Measurements from ENCODE around the gene NOVA1.

The NOVA1 gene

DNA sequence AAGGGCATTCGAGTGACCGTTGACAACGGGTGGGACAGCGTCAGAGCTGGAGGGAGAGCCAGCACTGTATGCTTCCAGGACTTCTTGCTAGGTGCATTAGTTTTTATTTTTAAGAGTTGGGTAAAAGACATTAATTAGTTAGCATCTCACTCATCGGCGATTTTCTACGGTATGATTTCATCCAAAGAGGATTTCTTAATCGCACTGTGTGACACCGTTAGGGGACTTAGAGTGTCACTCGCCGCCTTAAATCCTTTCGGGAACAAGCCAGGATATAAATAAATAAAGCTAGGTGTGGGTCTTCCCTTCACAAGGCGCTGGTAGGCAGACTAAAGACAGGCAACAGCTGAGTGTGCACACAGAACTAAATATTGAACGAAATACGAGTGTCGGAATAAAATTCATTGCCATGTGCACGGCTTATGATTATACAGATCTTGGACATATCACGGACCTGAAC lies 869 bp upstream of the NOVA1 start:
- no peak for DNase-seq
- Mint-ChIP-seq H3K4me1 (peaks cover 2% of the 10 kb centered on the region), H3K27me3 (peaks cover 28% of the 10 kb centered on the region), H3K4me3 (no peak overlapping the region), H3K27ac (no peak overlapping the region), H3K36me3 (no peaks in the 10 kb centered on the region), H3K9me3 (peaks cover 2% of the 10 kb centered on the region)
- CTCF ChIA-PET, result no interaction called here

DNA sequence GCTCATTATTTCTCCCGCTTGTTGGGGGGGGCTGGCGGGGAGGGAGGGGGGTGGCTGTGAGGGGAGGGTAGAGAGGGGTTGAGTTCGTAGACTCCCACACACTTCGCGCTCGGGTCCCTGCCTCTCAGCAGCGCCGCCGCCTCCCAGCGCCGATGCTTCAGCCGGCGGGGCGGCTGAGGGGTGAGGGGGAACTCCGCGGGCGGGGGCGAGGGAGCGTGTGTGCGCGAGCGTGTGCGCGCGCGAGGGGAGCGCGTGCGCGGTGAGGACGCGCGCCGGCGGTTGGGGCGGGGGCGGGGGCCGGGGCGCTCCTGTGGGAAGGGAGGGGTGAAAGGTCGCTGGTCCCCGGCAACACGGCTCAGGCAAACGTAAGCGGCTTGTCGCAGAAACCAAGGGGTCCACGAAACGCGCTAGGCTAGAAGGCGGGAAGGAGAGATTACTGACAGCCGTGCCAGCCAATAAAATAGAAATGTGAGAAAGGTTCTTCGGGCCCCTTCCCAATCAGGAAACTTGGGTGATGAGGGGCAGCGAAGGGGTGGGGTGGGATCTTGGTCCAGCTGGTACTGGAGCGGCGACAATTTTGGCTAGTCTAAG lies 343 bp upstream of the NOVA1 start:
- Mint-ChIP-seq H3K27me3 (peaks cover 28% of the 10 kb centered on the region), H3K27ac (no peak overlapping the region), H3K4me3 (no peak overlapping the region), H3K9me3 (peaks cover 2% of the 10 kb centered on the region), H3K4me1 (peaks cover 2% of the 10 kb centered on the region), H3K36me3 (no peaks in the 10 kb centered on the region)
- DNase-seq, result no peak
- CTCF ChIA-PET, result no interaction called here

DNA sequence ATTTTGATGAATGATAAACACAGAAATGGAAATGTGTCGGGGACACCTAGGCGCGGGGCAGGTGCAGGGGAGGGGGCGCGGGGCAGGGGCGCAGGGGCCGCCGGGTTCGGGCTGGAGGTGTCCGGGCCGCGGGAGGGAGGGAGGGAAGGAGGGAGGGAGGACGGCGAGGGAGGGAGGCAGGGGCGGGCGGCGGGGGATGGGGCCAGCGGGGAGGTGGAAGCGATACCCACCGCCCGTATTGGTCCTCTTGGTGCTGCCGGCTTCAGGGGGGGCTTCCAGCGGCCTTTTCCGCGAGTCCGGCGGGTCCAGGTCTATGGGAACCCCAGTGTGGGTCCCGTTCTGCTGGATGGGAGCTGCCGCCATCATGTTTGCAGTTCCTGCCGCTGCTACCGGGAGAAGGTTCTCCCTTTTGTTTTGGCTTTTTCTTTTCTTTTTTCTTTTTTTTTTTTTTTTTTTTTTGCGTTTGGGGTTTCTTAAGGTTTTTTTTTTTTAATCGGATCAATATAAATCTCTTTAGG lies 703 bp downstream of the NOVA1 start:
- H3K27ac Mint-ChIP-seq, result no peak overlapping the region
- peaks cover 28% of the 10 kb centered on the region for H3K27me3 Mint-ChIP-seq
- DNase-seq, result no peak
- H3K36me3 Mint-ChIP-seq, result no peaks in the 10 kb centered on the region
- peaks cover 2% of the 10 kb centered on the region for H3K9me3 Mint-ChIP-seq
- CTCF ChIA-PET, result no interaction called here
- H3K4me1 Mint-ChIP-seq, result peaks cover 2% of the 10 kb centered on the region
- H3K4me3 Mint-ChIP-seq, result no peak overlapping the region

DNA sequence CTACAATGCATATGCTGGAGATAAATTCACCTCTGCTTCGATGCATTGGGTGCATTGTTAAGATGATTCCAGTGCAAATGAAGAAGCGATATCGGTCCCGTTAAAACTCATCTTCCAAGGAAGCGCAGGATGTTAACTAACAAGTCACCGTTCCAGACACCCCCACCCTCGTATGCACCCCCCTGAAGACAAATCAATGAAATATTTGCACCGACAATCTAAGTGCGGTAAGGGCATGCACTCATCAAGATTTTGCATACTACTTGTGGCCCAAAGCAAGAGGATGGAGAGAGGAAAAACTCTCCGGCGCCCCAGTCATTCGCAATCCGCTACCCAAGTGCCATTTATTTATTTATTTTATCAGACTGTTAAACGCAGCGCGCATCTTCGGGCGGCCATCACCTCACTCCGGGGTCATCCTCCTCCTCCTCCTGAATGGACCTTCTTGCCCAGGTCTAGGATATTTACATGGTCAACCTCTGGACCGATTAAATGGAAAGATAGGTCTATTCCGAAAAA lies 1.2 kb downstream of the NOVA1 start:
- H3K27ac Mint-ChIP-seq, result no peak overlapping the region
- no peaks in the 10 kb centered on the region for H3K36me3 Mint-ChIP-seq
- DNase-seq, result no peak
- peaks cover 28% of the 10 kb centered on the region for H3K27me3 Mint-ChIP-seq
- H3K4me1 Mint-ChIP-seq, result peaks cover 2% of the 10 kb centered on the region
- no peak overlapping the region for H3K4me3 Mint-ChIP-seq
- CTCF ChIA-PET, result no interaction called here
- peaks cover 2% of the 10 kb centered on the region for H3K9me3 Mint-ChIP-seq

DNA sequence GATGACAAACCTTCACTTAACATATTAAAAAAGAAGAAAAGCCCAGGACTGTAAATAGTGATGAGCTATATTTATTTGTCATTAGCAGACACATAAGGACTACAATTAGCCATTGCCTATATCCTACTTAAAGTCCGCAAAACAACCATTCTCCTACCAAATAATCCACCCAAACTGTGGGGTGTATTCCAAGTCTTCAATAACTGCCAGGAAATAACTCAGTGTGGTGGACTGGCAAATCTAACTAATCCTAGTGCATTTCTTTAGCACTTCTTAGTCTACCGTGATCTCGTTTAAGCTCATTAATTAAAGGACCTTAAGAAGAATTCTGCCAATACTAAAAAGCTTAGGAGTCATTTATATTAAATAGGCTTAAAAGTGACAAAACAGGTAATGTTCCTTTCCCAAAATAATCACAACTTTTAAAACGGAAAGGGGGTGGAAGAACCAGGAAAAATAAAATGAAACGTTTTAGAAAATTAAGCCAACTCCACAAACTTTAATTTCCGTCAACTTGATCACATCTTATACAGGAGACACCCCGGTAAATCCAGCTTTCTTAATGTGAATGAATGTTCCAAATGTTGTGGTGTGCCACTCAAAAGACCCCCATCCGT lies 1.8 kb downstream of the NOVA1 start:
- CTCF ChIA-PET, result no interaction called here
- peaks cover 2% of the 10 kb centered on the region for H3K4me1 Mint-ChIP-seq
- H3K4me3 Mint-ChIP-seq, result no peak overlapping the region
- no peak for DNase-seq
- no peak overlapping the region for H3K27ac Mint-ChIP-seq
- H3K36me3 Mint-ChIP-seq, result no peaks in the 10 kb centered on the region
- peaks cover 28% of the 10 kb centered on the region for H3K27me3 Mint-ChIP-seq
- H3K9me3 Mint-ChIP-seq, result peaks cover 2% of the 10 kb centered on the region

DNA sequence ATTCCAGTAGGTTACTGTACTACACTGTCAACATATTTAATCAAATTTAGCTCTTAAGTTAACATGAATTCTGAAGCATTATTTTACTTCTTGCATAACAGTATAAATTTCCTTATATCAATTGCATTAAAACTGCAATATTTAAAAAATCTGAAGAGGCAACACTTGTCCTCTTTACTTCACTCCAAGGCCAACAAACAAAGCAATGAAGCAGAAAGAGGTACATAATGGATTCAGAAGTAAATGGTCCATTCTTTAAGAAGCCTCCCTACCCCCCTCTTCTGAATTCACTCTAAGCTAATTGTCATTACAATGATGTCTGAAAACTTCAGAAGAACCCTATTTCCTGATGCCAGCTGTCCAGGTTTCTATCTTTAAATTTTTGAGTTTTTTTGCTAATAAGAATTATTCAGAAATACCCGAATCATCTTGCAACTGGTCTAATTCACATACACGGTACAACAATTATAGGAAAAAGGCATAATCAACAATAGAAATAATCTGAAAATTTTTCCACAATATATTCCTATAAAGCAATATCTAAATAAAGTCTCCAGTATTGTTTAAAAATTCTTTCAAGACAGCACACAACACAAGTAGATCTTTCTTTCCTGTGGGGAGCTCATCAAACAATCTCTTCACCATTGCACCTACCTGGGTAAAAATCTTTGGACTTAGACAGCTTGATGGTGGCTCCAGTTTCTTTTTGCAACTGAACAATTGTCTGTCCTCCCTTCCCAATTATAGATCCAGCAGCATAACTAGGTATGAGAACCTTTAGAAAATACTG lies 2.9 kb downstream of the NOVA1 start:
- H3K9me3 Mint-ChIP-seq, result peaks cover 2% of the 10 kb centered on the region
- CTCF ChIA-PET, result no interaction called here
- H3K4me3 Mint-ChIP-seq, result no peak overlapping the region
- peaks cover 2% of the 10 kb centered on the region for H3K4me1 Mint-ChIP-seq
- DNase-seq, result no peak
- H3K36me3 Mint-ChIP-seq, result no peaks in the 10 kb centered on the region
- no peak overlapping the region for H3K27ac Mint-ChIP-seq
- peaks cover 28% of the 10 kb centered on the region for H3K27me3 Mint-ChIP-seq

DNA sequence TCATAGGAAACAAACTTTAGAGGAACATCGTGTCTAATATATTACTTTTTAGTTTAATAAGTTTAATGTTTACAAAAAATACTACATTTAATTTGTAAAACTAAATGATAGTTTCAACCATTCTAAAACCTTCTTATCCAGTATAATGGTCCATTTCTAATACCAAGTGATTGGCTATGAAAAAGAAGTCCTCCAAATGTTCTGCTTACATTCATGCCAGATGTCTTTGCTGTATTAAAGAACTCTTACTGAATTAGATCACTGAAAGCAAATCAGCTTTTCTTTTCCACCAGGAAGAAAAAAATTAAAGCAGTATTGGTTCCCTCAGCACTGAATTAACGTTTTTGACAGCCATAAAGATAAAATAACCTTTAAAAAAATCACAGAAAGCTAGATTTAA lies 3.7 kb downstream of the NOVA1 start:
- Mint-ChIP-seq H3K4me3 (no peak overlapping the region), H3K9me3 (peaks cover 2% of the 10 kb centered on the region), H3K4me1 (peaks cover 2% of the 10 kb centered on the region), H3K27ac (no peak overlapping the region), H3K27me3 (peaks cover 28% of the 10 kb centered on the region), H3K36me3 (no peaks in the 10 kb centered on the region)
- CTCF ChIA-PET, result no interaction called here
- DNase-seq, result no peak

DNA sequence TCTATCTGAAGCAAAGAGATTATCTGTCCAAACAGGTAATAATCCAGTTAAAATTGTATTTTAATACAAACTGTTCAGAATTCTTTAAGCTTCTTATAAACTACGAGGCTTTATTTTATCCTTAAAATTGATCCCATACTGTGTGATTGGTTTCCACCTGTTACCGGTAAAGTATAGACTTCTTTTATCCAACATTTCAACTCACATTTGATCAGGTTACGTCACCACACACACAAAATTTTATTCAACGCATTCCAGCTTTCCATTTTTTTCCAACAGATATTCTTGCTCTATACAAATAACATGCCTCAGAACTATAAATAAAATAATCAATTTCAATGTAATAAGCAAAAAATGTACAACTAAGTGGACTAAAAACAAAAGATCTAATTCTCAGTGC lies 4.5 kb downstream of the NOVA1 start:
- H3K27ac Mint-ChIP-seq, result no peak overlapping the region
- peaks cover 20% of the 10 kb centered on the region for H3K27me3 Mint-ChIP-seq
- peaks cover 2% of the 10 kb centered on the region for H3K4me1 Mint-ChIP-seq
- no peak overlapping the region for H3K4me3 Mint-ChIP-seq
- CTCF ChIA-PET, result interaction anchor here (0.6 kb wide), 1 partner anchor 9 kb away, joined by 3 read pairs; no protein-coding TSS in a partner anchor
- H3K36me3 Mint-ChIP-seq, result no peaks in the 10 kb centered on the region
- peaks cover 2% of the 10 kb centered on the region for H3K9me3 Mint-ChIP-seq
- no peak for DNase-seq

DNA sequence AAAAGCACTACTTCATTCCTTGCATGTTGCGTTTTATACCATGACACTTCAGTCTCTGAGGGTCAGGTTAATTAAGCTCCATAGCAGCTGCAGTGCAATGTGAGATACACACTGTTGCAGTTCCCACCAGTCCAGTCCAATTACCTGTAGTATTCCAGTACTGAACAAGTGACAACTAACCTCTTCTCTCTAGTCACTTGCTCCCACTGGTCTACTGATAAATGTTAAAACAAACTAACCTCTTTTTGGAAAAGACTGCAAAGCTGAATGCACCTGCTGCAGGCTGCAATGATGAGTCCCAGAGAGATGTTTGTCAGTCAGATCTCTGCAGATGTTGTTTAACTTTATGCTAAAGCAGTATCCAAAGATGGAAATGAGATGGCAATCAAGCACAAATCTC lies 7.9 kb downstream of the NOVA1 start:
- CTCF ChIA-PET, result no interaction called here
- Mint-ChIP-seq H3K4me3 (no peak overlapping the region), H3K27ac (no peak overlapping the region)

DNA sequence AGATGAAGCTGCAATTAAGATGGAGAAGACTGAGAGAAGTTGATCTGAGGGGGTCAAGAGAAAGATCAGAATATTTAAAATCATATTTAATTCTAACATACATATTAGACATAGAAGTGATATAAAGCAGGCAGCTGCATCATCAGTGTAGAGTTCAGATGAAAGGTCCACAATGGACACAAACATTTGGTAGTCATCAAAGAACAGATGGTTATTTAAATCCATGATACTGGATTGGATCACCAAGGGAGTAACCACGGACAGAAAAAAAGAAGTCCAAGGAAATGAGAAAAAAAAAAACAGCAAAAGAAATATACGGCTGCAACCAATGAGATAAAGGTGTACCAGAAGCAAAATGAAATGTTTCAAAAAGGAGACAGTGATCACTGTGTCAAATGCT lies 20.1 kb downstream of the NOVA1 start:
- H3K9me3 Mint-ChIP-seq, result peaks cover 6% of the 10 kb centered on the region
- CTCF ChIA-PET, result no interaction called here
- H3K4me3 Mint-ChIP-seq, result no peak overlapping the region
- H3K27me3 Mint-ChIP-seq, result no peaks in the 10 kb centered on the region
- no peak for DNase-seq
- H3K4me1 Mint-ChIP-seq, result no peaks in the 10 kb centered on the region
- no peaks in the 10 kb centered on the region for H3K36me3 Mint-ChIP-seq
- no peak overlapping the region for H3K27ac Mint-ChIP-seq

More for the DNA sequence above, 7.9 kb downstream of the NOVA1 start:
- Mint-ChIP-seq H3K36me3 (no peaks in the 10 kb centered on the region), H3K9me3 (no peaks in the 10 kb centered on the region), H3K4me1 (no peaks in the 10 kb centered on the region), H3K27me3 (no peaks in the 10 kb centered on the region)
- DNase-seq, result no peak

DNA sequence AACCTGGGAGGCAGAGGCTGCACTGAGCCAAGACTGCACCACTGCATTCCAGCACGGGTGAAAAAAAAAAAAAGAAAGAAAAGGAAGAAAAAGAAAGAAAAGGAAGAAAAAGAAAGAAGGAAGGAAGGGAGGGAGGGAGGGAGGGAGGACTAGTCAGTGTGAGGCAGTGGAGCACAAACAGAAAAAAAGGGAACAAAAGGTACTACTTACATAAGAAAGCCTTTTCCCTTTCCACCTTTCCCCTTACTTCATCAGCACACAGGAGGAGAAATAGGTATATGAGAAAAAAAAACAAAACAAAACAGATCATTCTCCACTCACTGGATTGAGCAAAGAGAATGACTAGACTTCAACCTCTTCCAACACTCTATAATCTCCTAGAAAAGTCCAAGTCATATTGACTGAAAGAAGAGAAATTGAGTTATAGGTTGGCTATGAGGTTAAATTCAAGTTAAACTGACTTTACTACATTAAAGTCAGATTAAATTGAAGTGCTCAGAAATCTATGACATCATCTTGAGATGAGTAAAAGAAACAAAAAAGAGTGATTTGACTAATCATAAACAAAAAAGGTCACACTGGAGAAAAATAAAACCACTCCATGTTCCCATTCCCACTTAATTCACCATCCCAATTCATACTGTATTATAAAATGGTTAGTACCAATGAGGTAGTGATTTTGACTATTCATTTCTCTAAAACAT lies 43.6 kb downstream of the NOVA1 start:
- no peak overlapping the region for H3K4me3 Mint-ChIP-seq
- H3K27ac Mint-ChIP-seq, result no peak overlapping the region
- H3K4me1 Mint-ChIP-seq, result no peaks in the 10 kb centered on the region
- DNase-seq, result no peak
- H3K27me3 Mint-ChIP-seq, result no peaks in the 10 kb centered on the region
- CTCF ChIA-PET, result no interaction called here
- H3K9me3 Mint-ChIP-seq, result peaks cover 8% of the 10 kb centered on the region
- no peaks in the 10 kb centered on the region for H3K36me3 Mint-ChIP-seq

DNA sequence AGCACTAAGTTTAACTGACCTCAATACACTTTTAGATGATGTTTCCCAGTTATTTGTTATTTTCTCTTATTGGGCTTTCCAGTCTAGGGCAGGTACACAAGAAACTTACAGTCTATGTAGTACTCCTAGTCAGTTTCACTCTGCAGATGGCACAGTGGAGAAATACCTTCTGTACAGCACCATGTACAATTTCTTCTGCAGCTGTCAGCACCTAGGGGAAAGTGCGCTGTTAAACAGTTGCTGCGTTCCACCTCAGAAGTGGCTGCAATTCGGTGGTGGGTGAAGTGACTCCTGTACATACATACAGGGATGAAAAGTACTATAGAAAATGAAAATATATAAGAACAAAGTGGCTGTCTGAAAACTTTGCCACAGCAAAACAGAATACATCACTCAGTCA lies 48.3 kb downstream of the NOVA1 start:
- DNase-seq, result no peak
- CTCF ChIA-PET, result no interaction called here
- Mint-ChIP-seq H3K4me1 (no peaks in the 10 kb centered on the region), H3K9me3 (peaks cover 8% of the 10 kb centered on the region), H3K27me3 (no peaks in the 10 kb centered on the region), H3K27ac (no peak overlapping the region), H3K36me3 (no peaks in the 10 kb centered on the region), H3K4me3 (no peak overlapping the region)

DNA sequence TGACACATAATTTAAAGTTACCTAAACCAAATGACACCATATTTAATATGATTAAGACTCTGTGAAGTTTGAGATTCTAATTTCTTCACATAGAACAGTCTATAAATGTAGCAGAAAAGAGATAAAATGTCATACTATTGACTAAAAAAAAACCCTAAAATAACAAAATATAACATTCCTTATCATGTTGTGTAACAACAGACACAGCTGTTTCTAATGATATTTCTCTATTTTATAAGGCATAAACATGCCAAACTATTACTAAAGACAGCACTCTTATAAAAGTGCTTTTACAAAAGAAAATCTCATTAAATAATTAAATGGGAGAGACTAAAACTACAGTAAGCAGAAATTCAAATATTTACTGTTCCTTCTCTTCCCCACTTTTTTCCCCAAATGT lies 49.4 kb downstream of the NOVA1 start:
- Mint-ChIP-seq H3K36me3 (no peaks in the 10 kb centered on the region), H3K27ac (no peak overlapping the region), H3K27me3 (no peaks in the 10 kb centered on the region), H3K4me3 (no peak overlapping the region), H3K9me3 (peaks cover 8% of the 10 kb centered on the region), H3K4me1 (no peaks in the 10 kb centered on the region)
- CTCF ChIA-PET, result no interaction called here
- DNase-seq, result no peak

DNA sequence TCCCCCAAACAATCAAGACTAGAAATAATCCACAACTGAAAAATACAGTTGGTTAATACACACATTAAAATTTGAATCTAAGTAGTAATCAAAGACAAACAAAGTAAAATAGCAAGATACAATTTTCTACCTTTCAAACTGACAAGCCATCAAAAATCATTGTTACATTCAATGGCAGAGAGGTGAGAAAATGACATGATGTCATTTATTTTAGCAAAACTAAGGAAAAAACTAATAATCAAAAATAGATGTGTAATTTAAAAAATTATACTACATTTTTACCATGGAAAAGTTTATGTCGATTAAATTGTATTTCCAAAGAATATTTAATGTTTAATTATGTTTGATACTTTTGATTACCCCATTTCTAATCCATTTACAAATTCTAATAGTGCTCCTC lies 59.7 kb downstream of the NOVA1 start:
- CTCF ChIA-PET, result no interaction called here
- Mint-ChIP-seq H3K27me3 (no peaks in the 10 kb centered on the region), H3K27ac (no peak overlapping the region), H3K4me3 (no peak overlapping the region), H3K36me3 (no peaks in the 10 kb centered on the region), H3K4me1 (no peaks in the 10 kb centered on the region), H3K9me3 (peaks cover 9% of the 10 kb centered on the region)
- DNase-seq, result no peak
